ENCODE measurements around the gene AKAP6. TPM values are rescaled to one million over a fixed set of nuclear protein-coding genes. Genes with fewer than 3 reads are reported as not detected.

The AKAP6 gene
- total RNA-seq, 3 donors from 2014 or later: 1.1 to 9.1 (median 4.6) TPM

DNA sequence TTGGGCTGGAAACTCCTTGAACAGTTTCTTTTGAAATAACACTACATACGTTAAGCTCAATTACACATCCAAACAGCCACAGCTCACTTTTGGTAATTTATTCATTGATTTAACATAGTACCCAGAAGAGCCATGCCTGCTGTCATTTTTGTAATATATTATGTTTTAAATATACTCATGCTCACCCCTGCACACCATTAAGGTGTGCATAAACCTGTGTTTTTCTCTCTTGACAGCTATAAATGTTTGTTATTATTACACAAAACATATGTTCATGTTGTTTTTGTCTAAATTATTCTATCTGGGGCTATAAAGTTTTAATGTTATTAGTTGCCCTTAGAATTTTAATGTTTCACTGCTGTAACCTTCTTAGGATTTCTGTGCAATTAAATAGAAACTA, 296.1 kb downstream of the AKAP6 start:
- Histone ChIP-seq H3K9me3 (no peaks in the 10 kb centered on the region), H3K27me3 (no peaks in the 10 kb centered on the region), H3K27ac (no peak overlapping the region), H3K4me1 (no peaks in the 10 kb centered on the region), H3K4me3 (no peak overlapping the region), H3K36me3 (no peaks in the 10 kb centered on the region)
- DNase-seq (ENCODE audit: low spot score in 2 of 2): no peak
- intact Hi-C loops (cut with DNase I; ENCODE audit: low total_unique reads): no loop called here
- TF ChIP-seq POLR2A (IDR thresholded peaks at IDR 0.05): no peak
- TF ChIP-seq, protein P1, sequence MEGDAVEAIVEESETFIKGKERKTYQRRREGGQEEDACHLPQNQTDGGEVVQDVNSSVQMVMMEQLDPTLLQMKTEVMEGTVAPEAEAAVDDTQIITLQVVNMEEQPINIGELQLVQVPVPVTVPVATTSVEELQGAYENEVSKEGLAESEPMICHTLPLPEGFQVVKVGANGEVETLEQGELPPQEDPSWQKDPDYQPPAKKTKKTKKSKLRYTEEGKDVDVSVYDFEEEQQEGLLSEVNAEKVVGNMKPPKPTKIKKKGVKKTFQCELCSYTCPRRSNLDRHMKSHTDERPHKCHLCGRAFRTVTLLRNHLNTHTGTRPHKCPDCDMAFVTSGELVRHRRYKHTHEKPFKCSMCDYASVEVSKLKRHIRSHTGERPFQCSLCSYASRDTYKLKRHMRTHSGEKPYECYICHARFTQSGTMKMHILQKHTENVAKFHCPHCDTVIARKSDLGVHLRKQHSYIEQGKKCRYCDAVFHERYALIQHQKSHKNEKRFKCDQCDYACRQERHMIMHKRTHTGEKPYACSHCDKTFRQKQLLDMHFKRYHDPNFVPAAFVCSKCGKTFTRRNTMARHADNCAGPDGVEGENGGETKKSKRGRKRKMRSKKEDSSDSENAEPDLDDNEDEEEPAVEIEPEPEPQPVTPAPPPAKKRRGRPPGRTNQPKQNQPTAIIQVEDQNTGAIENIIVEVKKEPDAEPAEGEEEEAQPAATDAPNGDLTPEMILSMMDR (IDR thresholded peaks at IDR 0.05): no peak
- no peak for TF ChIP-seq POLR2AphosphoS5 (IDR thresholded peaks at IDR 0.05)

DNA sequence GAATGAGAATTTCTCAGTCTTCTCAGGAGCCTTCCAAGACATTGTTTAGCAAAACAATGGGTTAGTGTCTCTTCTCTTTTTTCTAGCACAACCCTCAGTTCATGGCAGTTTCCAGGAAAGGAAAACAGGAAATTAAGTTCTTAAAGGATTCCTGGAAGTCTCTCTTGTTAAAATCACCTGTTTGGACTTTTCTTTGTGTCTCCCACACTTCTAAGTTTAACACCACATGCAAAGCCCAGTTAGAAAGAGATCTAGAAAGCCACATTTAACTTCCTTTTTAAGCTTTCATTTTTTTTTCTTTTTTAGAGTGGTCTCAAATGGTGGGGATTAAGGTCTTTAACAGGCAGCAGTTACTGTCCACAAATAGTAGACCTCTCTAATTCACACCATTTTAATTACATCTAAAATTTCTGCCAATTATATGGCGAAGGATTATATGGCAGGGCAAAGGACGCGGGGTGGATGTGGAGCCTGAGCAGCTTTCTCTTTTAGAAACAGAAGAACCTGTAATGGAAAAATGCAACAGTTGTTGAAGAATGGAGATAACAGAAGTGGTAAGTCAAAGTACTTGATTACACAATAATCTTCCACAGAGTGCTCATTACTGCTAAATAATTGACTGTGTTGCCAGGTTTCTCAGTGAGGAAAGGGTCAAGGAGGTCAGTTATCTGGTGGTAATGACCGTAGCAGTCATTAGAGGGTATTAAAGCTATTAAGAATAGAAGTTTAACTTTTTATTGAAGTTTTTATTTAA, 298.6 kb downstream of the AKAP6 start:
- no peak for DNase-seq (ENCODE audit: low spot score in 2 of 2)
- H3K27me3 ChIP-seq: no peaks in the 10 kb centered on the region
- intact Hi-C loops (cut with DNase I; ENCODE audit: low total_unique reads): no loop called here
- H3K4me1 ChIP-seq: no peaks in the 10 kb centered on the region
- H3K27ac ChIP-seq: no peak overlapping the region
- no peaks in the 10 kb centered on the region for H3K9me3 ChIP-seq
- no peak overlapping the region for H3K4me3 ChIP-seq
- TF ChIP-seq, protein P1 (IDR thresholded peaks at IDR 0.05): no peak
- TF ChIP-seq POLR2AphosphoS5 (IDR thresholded peaks at IDR 0.05) (no peak), POLR2A (IDR thresholded peaks at IDR 0.05) (no peak)
- no peaks in the 10 kb centered on the region for H3K36me3 ChIP-seq

DNA sequence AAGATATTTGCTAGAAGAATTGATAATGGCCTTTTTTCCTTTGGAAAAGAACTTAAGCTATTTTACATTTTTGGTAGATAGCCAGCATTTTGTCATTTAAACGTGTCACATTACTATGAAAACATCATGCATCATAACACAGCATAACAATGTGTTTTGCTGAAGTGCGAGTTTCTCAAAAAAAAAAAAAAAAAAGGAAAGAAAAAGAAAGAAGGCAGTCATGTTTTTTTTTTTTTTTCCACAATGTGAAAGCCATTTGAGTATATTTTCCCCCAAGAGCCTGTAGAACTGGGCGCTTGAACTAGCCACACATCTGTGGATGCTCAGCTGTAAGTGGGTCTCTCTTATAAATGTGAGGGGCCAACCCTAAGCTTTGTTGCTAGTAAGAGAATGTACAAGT, 300.1 kb downstream of the AKAP6 start:
- H3K27ac ChIP-seq: no peak overlapping the region
- H3K36me3 ChIP-seq: no peaks in the 10 kb centered on the region
- H3K9me3 ChIP-seq: no peaks in the 10 kb centered on the region
- H3K27me3 ChIP-seq: no peaks in the 10 kb centered on the region
- no peak for DNase-seq (ENCODE audit: low spot score in 2 of 2)
- TF ChIP-seq POLR2AphosphoS5 (IDR thresholded peaks at IDR 0.05) (no peak), POLR2A (IDR thresholded peaks at IDR 0.05) (no peak)
- TF ChIP-seq, protein P1 (IDR thresholded peaks at IDR 0.05): no peak
- H3K4me1 ChIP-seq: no peaks in the 10 kb centered on the region
- intact Hi-C loops (cut with DNase I; ENCODE audit: low total_unique reads): no loop called here
- no peak overlapping the region for H3K4me3 ChIP-seq

DNA sequence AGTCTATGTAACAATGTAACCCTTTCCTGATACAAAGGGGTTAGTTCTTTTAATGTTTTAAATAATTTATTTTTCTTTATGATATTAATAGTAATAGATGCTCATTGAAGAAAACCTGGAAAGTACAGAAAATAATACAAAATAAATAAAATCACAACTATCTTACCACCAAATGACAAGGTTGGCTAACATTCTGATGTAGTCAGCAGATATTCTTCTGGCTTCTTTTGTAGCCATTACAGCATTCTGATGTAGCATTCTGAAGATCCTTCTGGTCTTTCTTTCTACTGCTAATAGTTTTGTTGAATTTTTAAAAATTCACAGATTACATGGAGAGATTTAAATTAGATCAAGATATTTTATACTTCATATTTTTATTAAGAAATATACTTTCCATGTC, 301.6 kb downstream of the AKAP6 start:
- Histone ChIP-seq H3K4me3 (no peak overlapping the region), H3K27ac (no peak overlapping the region), H3K9me3 (no peaks in the 10 kb centered on the region), H3K36me3 (no peaks in the 10 kb centered on the region), H3K27me3 (no peaks in the 10 kb centered on the region), H3K4me1 (no peaks in the 10 kb centered on the region)
- intact Hi-C loops (cut with DNase I; ENCODE audit: low total_unique reads): no loop called here
- no peak for DNase-seq (ENCODE audit: low spot score in 2 of 2)
- TF ChIP-seq POLR2A (IDR thresholded peaks at IDR 0.05): no peak
- TF ChIP-seq, protein P1 (IDR thresholded peaks at IDR 0.05): no peak
- no peak for TF ChIP-seq POLR2AphosphoS5 (IDR thresholded peaks at IDR 0.05)

DNA sequence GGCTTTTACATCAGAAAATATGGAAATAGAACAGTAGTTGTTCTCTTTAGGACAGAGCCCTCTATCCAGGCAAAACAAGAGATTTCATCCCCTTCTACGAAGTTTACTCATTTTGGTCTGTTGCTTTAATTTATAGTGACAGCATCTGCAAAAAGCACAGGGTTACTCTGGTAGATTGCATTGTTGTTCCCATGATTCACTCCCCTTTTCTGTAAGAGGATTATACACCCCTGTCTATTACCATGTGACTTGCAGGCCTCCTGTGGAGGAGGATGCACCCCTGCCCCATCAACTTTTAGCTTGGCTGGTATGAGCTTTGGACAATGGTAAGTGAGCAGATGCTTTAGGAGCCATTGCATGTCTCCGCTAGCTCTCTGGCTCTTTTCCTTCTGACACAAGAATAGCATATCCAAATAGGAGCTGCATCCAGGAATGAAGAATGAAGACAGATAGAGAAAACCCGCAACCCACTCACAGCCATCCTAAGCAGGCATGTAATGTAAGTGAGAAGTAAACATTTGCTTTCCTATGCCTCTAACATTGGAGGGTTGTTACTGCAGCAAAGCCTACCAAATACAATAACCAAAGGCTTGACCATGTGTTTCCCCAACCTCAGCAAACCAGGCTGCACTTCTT, 304.2 kb downstream of the AKAP6 start:
- no peak for DNase-seq (ENCODE audit: low spot score in 2 of 2)
- intact Hi-C loops (cut with DNase I; ENCODE audit: low total_unique reads): no loop called here
- no peak overlapping the region for H3K27ac ChIP-seq
- no peaks in the 10 kb centered on the region for H3K36me3 ChIP-seq
- TF ChIP-seq POLR2AphosphoS5 (IDR thresholded peaks at IDR 0.05) (no peak), POLR2A (IDR thresholded peaks at IDR 0.05) (no peak)
- TF ChIP-seq, protein P1 (IDR thresholded peaks at IDR 0.05): no peak
- H3K4me3 ChIP-seq: no peak overlapping the region
- H3K27me3 ChIP-seq: no peaks in the 10 kb centered on the region
- no peaks in the 10 kb centered on the region for H3K9me3 ChIP-seq
- no peaks in the 10 kb centered on the region for H3K4me1 ChIP-seq
